Measurements from ENCODE around the gene LCN1.
"Not testable (repeated sequence)": the region's sequence is repeated elsewhere in the genome, so short reads cannot be mapped to it uniquely, and the experiment has no call there.

DNA sequence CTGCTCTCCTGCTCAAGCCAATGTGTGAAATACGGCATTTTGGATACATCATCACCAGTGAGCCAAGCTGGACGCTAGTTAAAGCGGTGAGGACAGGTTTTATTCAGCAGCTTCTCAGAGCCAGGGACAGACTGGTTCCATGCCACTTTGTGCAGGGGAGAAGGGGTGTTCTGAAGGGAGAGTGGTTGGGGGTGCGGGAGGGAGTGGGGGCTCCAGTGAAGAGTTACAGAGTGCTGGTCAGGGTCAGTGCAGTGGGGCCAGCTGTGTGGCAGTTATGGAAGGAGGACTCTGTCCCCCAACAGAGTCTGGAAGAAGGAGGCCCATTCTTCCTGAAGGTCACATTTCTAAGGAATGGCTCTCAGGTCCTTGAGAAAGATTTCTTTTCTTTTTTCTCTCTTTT, 13.6 kb downstream of the LCN1 start:
- TF ChIP-seq, protein P1, sequence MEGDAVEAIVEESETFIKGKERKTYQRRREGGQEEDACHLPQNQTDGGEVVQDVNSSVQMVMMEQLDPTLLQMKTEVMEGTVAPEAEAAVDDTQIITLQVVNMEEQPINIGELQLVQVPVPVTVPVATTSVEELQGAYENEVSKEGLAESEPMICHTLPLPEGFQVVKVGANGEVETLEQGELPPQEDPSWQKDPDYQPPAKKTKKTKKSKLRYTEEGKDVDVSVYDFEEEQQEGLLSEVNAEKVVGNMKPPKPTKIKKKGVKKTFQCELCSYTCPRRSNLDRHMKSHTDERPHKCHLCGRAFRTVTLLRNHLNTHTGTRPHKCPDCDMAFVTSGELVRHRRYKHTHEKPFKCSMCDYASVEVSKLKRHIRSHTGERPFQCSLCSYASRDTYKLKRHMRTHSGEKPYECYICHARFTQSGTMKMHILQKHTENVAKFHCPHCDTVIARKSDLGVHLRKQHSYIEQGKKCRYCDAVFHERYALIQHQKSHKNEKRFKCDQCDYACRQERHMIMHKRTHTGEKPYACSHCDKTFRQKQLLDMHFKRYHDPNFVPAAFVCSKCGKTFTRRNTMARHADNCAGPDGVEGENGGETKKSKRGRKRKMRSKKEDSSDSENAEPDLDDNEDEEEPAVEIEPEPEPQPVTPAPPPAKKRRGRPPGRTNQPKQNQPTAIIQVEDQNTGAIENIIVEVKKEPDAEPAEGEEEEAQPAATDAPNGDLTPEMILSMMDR (IDR thresholded peaks at IDR 0.05) = not testable (repeated sequence)
- not testable (repeated sequence) for TF ChIP-seq POLR2A (IDR thresholded peaks at IDR 0.05)

Measured in body of pancreas (tissue), 4 donors.